GM19395 (cell line): ENCODE data around the gene DNAJC11.

ENCODE experiments used
- ATAC-seq: cut with Tn5 transposase; IDR thresholded peaks from one replicate; pipeline ENCODE4 v1.9.1; 2021; ENCODE audit warnings: mild to moderate bottlenecking, moderate library complexity; ENCODE audit not compliant: unreplicated experiment

The DNAJC11 gene

GRCh38 chr1:6627031-6627430 is 74.6 kb downstream of the DNAJC11 start:
- no peak for ATAC-seq

GRCh38 chr1:6625584-6626149 is 75.9 kb downstream of the DNAJC11 start:
- peak; percentile 46 for ATAC-seq

DNA sequence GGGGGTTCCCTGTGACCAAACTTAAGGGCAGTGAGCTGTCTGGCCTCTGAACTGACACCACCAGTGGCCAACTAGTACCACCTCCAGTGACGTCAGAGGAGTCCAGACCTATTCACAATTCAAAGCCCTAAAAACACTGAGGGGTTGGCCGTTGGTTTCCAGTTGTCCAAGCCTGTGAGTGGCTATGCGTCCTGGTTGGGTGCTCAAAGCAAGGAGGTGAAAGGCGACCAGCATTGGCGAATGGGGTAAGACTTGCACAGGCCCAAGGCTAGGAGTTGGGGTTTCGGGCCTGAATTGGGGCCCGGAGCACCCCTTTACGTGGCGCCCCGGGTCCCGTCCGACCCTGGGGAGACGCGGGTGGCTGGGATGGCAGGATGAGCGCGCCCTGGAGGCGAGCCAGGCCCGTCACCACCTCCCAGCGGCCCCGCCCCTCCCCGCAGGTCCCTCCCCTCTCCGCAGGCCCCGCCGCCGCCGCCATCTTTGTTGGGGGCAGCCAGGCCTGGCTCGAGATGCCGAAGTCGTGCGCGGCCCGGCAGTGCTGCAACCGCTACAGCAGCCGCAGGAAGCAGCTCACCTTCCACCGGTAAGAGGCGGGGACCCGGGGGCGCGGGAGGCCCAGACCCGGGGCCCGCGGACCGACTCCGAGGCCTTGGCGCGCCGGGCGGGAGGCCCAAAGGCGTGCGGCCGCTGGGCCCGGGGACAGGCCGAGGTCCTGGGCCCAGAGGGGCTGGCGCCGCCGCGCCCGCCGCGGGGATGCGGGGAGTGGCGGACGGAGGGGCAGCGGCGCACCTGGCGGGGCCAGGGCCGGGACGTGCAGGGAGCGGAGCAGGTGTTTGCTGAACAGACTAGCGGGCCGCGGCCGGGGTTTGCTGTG is 76.7 kb downstream of the DNAJC11 start, which contains the start of gene THAP3:
Gene THAP3, plus strand, starts transcription at position 159 of the 874 bp plus-strand sequence. Its CDS starts 351 bp downstream, at position 510.
- peak; percentile 71 for ATAC-seq

GRCh38 chr1:6623269-6623965 is 78.2 kb downstream of the DNAJC11 start:
- no peak for ATAC-seq

- ATAC-seq: no peak
These were observed 79.0 kb downstream of the DNAJC11 start for GRCh38 chr1:6622396-6623152.

GRCh38 chr1:6621429-6622391 is 79.9 kb downstream of the DNAJC11 start:
- no peak for ATAC-seq

- ATAC-seq: no peak
These were observed 82.6 kb downstream of the DNAJC11 start for GRCh38 chr1:6619045-6619444.

DNA sequence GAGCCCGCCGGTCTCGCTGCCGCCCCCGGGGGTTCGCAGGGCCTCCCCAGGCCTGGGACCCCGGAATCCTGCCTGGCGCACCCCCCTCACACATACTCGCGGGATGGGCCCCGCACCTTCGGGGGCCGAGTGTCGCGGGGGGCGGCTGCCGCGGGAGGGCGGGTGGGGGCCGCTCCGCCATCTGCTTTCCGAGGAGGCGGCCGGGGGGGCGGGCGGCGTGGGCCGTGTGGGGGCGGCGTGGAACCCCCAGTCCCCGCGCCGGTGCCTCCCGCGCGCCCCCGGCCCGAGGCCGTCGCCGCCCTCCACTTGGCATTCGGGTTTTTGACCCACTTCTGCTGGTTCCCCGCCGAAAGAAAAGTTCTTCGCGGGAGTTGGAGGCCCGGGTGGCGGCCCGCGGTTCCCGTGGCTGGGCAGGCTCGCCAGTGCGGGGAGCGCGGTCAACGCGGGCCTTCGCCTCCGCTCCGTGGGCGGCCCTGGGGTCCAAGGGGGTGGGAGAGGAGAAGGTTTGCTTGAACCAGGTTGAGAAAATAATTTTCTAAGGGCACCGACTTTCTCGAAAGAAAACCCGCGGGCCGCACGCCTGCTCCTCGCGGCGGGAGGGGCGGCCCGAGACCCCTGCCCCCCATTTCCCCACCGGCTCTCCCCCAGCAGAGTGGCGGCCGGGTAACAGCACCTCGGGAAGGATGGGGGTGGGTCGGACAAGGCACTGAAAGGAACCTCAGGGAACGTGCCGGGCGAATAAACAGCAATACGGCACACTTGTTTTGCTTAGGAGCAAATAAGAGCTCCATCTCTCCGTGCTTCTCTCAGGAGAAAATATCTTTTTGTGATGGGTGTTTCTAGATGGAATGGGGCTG is 86.5 kb downstream of the DNAJC11 start:
- no peak for ATAC-seq

- ATAC-seq: no peak
These were observed 87.3 kb downstream of the DNAJC11 start for GRCh38 chr1:6614019-6614928.

GRCh38 chr1:6613361-6614018 is 88.1 kb downstream of the DNAJC11 start, which contains the start of gene PHF13:
PHF13 (plus strand) TSS chr1:6613731; CDS start chr1:6614067, 336 bp downstream.
- peak; percentile 86 for ATAC-seq

DNA sequence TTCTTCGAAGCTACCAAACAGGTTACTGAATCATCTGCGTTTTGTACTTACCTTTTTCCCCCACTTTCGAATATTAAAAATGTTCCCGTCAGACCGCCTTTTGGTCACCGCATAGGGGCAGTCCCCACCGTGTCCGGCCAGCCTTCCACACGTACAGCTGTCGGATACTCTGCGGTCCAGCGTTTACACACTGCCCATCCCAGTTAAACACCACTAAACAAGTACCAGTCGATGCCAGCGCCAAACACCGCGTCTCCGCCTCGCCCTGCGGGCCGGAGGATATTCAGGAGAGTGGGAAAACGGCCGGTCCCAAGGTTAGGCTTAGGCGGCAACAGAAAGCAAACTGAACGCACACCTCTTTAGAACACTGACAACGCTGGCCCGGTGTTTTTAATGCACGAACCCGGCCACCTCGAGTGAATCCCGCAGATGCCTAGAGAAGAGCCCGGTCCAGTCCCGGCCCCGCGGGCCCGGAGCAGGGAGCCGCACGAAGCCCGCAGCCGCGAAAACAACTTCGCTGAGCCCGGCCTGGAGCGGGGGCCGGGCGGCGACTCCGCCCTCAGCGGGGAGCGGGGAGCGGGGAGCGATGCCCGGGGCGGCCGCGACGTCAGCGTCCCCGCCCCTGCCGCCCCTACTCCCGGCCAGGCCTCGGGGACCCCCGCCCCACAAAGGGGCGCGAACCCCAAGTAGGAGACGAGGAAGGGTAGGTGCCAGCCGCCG is 88.8 kb downstream of the DNAJC11 start:
- ATAC-seq: peak; percentile 41

GRCh38 chr1:6603915-6604558 is 97.6 kb downstream of the DNAJC11 start:
- no peak for ATAC-seq

GRCh38 chr1:6603238-6603914 is 98.2 kb downstream of the DNAJC11 start:
- ATAC-seq: peak; percentile 30

- peak; percentile 48 for ATAC-seq
These were observed 98.9 kb downstream of the DNAJC11 start, which contains the start of gene KLHL21 for GRCh38 chr1:6602669-6603237. KLHL21 (minus strand) TSS chr1:6602869; CDS start chr1:6602817, 52 bp downstream.
